Vagina (tissue), 2 donors: ENCODE measurements around the gene FSTL5.

ENCODE experiments used
- POLR2A ChIP-seq, 2 donors: fragments of 450-650 bp; IDR thresholded peaks; one replicate each; pipeline ENCODE4 v1.6.1; 2017; ENCODE audit warnings: antibody characterized with exemption in 2 of 2, mild to moderate bottlenecking in 2 of 2, moderate library complexity in 2 of 2
- POLR2AphosphoS5 ChIP-seq, 2 donors: sonication (generic); formaldehyde crosslinking; IDR thresholded peaks; one replicate each; pipeline ENCODE4 v1.9.0; 2017; ENCODE audit warnings: antibody characterized with exemption in 2 of 2, mild to moderate bottlenecking in 2 of 2, low read depth in 1 of 2; ENCODE audit not compliant: insufficient read depth in 1 of 2
- TF ChIP-seq, protein P1 (sequence below), 3 experiments: fragments of 450-650 bp in 2 of 3; fragments of 200-600 bp in 1 of 3; sonication (generic) in 1 of 3; IDR thresholded peaks; one replicate each; pipeline ENCODE4 v1.5.1; 2017 to 2019; ENCODE audit warnings: antibody characterized with exemption in 3 of 3, mild to moderate bottlenecking in 2 of 3, moderate library complexity in 2 of 3

DNA sequence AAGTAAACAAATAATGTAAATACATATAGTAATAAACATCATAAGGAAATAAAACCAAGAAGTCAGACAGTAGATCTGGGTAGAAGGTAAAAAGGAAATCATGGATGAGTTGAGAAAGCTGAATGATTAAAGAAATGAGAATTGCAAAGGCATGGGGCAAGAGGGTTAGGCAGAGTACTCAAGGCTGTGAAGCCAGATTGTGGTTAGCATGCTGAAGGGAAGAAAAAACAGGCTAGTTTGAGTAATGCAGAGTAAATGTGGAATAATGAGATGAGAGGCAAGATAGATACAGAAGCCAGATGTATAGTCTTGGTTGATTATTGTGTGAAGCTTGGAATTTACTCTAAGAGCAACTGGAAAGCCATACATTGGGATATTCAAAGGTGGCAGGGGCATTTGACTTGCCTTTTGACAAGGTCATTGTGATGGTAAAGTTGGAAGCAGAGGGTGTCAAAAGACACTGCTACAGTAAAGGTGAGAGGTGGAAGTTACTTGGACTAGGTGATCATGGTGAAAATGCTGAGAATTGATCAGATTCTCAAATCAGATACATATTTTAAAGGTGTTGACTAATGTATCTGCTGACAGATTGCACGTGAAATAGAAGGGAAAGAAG lies 307.0 kb downstream of the FSTL5 start:
- TF ChIP-seq, protein P1, sequence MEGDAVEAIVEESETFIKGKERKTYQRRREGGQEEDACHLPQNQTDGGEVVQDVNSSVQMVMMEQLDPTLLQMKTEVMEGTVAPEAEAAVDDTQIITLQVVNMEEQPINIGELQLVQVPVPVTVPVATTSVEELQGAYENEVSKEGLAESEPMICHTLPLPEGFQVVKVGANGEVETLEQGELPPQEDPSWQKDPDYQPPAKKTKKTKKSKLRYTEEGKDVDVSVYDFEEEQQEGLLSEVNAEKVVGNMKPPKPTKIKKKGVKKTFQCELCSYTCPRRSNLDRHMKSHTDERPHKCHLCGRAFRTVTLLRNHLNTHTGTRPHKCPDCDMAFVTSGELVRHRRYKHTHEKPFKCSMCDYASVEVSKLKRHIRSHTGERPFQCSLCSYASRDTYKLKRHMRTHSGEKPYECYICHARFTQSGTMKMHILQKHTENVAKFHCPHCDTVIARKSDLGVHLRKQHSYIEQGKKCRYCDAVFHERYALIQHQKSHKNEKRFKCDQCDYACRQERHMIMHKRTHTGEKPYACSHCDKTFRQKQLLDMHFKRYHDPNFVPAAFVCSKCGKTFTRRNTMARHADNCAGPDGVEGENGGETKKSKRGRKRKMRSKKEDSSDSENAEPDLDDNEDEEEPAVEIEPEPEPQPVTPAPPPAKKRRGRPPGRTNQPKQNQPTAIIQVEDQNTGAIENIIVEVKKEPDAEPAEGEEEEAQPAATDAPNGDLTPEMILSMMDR (IDR thresholded peaks at IDR 0.05), result no peak
- no peak for TF ChIP-seq POLR2AphosphoS5 (IDR thresholded peaks at IDR 0.05; ENCODE audit: insufficient read depth in 1 of 2, low read depth in 1 of 2)
- TF ChIP-seq POLR2A (IDR thresholded peaks at IDR 0.05), result no peak
